Measurements from ENCODE around the gene RAB6D. TPM values are rescaled to one million over a fixed set of nuclear protein-coding genes. Genes with fewer than 3 reads are reported as not detected.

The RAB6D gene
- total RNA-seq, 1 experiment from 2014 or later, result not detected

Other genes with a start within 250 kb of the RAB6D start
- not detected in 2 replicates for gene POTEE, start 154.6 kb downstream of the RAB6D start, total RNA-seq (2014; rRNA removed; shearing (Covaris generic))
- not detected in 2 replicates for gene TUBA3D, start 112.0 kb upstream of the RAB6D start, total RNA-seq (2014; rRNA removed; shearing (Covaris generic))
- gene MZT2A, start 128.2 kb upstream of the RAB6D start, total RNA-seq (2014; rRNA removed; shearing (Covaris generic)), result 46.4 and 48.1 TPM in 2 replicates
- 2.3 and 3.8 TPM in 2 replicates for gene CCDC74A, start 163.7 kb upstream of the RAB6D start, total RNA-seq (2014; rRNA removed; shearing (Covaris generic))

Data from SK-MEL-5 (cell line).